Sigmoid colon (tissue), 7 donors: ENCODE measurements around the gene NKIRAS2. TPM values are rescaled to one million over a fixed set of nuclear protein-coding genes. Genes with fewer than 3 reads are reported as not detected.

Source experiments
- DNase-seq: peaks from one replicate; pipeline ENCODE4 v3.0.0-alpha.2; 2019
- H3K27ac ChIP-seq, 4 donors: fragments of 200-600 bp; sonication (generic); one replicate each; pipeline ENCODE4 v1.5.1; 2016 to 2019; ENCODE audit warnings: mild to moderate bottlenecking in 1 of 4
- H3K27me3 ChIP-seq, 3 donors: fragments of 200-600 bp; sonication (generic); one replicate each; pipeline ENCODE4 v1.5.1; 2019; ENCODE audit warnings: mild to moderate bottlenecking in 1 of 3
- H3K36me3 ChIP-seq, 4 donors: fragments of 200-600 bp; sonication (generic); one replicate each; pipeline ENCODE4 v1.5.1; 2016 to 2019
- H3K4me1 ChIP-seq, 4 donors: fragments of 200-600 bp; sonication (generic); one replicate each; pipeline ENCODE4 v1.5.1; 2017 to 2019
- H3K4me3 ChIP-seq, 4 donors: fragments of 200-600 bp; sonication (generic); one replicate each; pipeline ENCODE4 v1.5.1; 2017 to 2019; ENCODE audit warnings: mild to moderate bottlenecking in 2 of 4, moderate library complexity in 1 of 4
- H3K9me3 ChIP-seq, 4 donors: fragments of 200-600 bp in 3 of 4; sonication (generic) in 3 of 4; one replicate each; pipeline versions ENCODE4 v1.5.1 to v1.6.1; 2013 to 2019
- EP300 ChIP-seq, 4 donors: sonication (generic); formaldehyde crosslinking; IDR thresholded peaks; one replicate each; pipeline ENCODE4 v1.6.1; 2017; ENCODE audit warnings: antibody characterized with exemption in 4 of 4
- POLR2A ChIP-seq, 2 donors: fragments of 450-650 bp; IDR thresholded peaks; one replicate each; pipeline ENCODE4 v1.6.1; 2016; ENCODE audit warnings: antibody characterized with exemption in 2 of 2, mild to moderate bottlenecking in 2 of 2, moderate library complexity in 2 of 2
- POLR2AphosphoS5 ChIP-seq, 4 donors: sonication (generic); formaldehyde crosslinking; IDR thresholded peaks; one replicate each; pipeline ENCODE4 v1.6.1; 2017; ENCODE audit warnings: antibody characterized with exemption in 4 of 4
- WGBS, 2 donors: extraction: QIAGEN DNeasy Blood & Tissue Kit; methylation state at CpG; one replicate each; pipeline ENCODE4 v1.1.7; 2013; 5-methylcytosine and 5-hydroxymethylcytosine counted together
- intact Hi-C: fragments of 100-400 bp; cut with DNase I; formaldehyde crosslinking; loops from one replicate; pipeline ENCODE4 v1.15.1; 2023
- polyA plus RNA-seq, 3 donors: library from polyadenylated mRNA; stranded (reverse); fragments of 200-250 nt; gene quantifications; one replicate each; pipeline ENCODE4 v1.2.3, GENCODE V29; 2013
- total RNA-seq, 4 donors: library from RNA; depleted of rRNA; stranded (reverse); fragments of >200 nt; gene quantifications; one replicate each; pipeline ENCODE4 v1.1.0, GENCODE V29; 2016
- TF ChIP-seq, protein P1 (sequence below), 4 experiments: fragments of 450-650 bp in 3 of 4; fragments of 200-600 bp in 1 of 4; IDR thresholded peaks; one replicate each; pipeline ENCODE4 v1.5.1; 2016 to 2019; ENCODE audit warnings: antibody characterized with exemption in 4 of 4, mild to moderate bottlenecking in 3 of 4, moderate library complexity in 2 of 4
- donor health status: healthy with polysubstance abuse.
- donor health status: Bipolar disorder and iron deficiency.
- donor health status: healthy.

NKIRAS2 gene
- total and polyA plus RNA-seq, 7 donors, result 28.5 to 35.4 (median 32.6) TPM

DNA sequence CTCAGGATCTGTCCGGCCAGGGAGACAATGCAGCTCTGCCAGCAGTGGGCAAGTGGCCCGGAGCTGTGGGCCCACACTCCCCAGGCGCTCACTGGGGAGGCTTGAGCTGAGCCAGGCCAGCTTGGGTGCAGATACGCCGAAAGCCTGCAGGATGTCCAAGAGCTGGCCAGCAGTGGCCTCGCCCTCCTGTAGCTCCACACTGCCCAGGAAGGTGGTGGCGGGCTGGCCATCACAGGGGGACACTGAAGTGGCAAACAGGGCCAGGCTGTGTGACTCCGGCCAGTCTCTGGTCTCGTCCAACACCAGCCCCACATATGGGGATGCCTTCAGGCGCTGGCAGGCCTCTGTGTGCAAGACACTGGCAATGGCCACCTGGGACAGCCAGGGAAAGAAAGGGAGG, 20.9 kb downstream of the NKIRAS2 start:
- no peak overlapping the region for H3K27ac ChIP-seq
- TF ChIP-seq EP300 (IDR thresholded peaks at IDR 0.05), result no peak
- no peak for TF ChIP-seq POLR2AphosphoS5 (IDR thresholded peaks at IDR 0.05)
- no peak for DNase-seq

DNA sequence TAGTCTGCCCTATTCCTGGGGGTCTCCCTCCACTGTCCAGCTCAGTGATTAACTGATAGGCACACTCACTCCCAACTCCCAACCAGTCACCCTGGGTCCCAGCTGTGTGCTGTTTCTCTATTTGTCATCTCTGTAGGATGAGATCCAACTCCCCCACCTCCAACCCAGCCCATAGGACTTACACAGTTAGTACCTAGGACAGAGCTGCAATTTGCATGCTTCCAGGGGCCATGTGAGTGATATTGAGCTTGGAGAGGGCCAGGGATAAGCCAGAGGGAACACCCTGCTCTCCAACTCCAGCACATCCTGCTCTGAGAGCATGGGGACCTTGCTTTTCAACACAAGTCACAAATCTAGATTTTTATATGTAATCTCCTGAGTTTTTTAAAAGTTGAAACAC, 21.7 kb downstream of the NKIRAS2 start:
- H3K27ac ChIP-seq, result no peak overlapping the region
- TF ChIP-seq POLR2AphosphoS5 (IDR thresholded peaks at IDR 0.05), result no peak
- TF ChIP-seq, protein P1, sequence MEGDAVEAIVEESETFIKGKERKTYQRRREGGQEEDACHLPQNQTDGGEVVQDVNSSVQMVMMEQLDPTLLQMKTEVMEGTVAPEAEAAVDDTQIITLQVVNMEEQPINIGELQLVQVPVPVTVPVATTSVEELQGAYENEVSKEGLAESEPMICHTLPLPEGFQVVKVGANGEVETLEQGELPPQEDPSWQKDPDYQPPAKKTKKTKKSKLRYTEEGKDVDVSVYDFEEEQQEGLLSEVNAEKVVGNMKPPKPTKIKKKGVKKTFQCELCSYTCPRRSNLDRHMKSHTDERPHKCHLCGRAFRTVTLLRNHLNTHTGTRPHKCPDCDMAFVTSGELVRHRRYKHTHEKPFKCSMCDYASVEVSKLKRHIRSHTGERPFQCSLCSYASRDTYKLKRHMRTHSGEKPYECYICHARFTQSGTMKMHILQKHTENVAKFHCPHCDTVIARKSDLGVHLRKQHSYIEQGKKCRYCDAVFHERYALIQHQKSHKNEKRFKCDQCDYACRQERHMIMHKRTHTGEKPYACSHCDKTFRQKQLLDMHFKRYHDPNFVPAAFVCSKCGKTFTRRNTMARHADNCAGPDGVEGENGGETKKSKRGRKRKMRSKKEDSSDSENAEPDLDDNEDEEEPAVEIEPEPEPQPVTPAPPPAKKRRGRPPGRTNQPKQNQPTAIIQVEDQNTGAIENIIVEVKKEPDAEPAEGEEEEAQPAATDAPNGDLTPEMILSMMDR (IDR thresholded peaks at IDR 0.05), result no peak
- TF ChIP-seq EP300 (IDR thresholded peaks at IDR 0.05), result no peak
- TF ChIP-seq POLR2A (IDR thresholded peaks at IDR 0.05), result no peak
- no peaks in the 10 kb centered on the region for H3K9me3 ChIP-seq
- H3K4me1 ChIP-seq, result peaks cover 0 to 9% (median 3%) of the 10 kb centered on the region in 4 donors
- DNase-seq, result no peak
- peaks cover 7 to 26% (median 17%) of the 10 kb centered on the region in 3 donors for H3K27me3 ChIP-seq
- no peak overlapping the region for H3K4me3 ChIP-seq
- intact Hi-C loops, result no loop called here
- H3K36me3 ChIP-seq, result no peaks in the 10 kb centered on the region

More for the DNA sequence above, 20.9 kb downstream of the NKIRAS2 start:
- H3K4me3 ChIP-seq, result no peak overlapping the region
- 94 to 96% methylated on average over 10 of the region's 10 CpGs for WGBS, 2 donors
- no peaks in the 10 kb centered on the region for H3K36me3 ChIP-seq
- H3K4me1 ChIP-seq, result peaks cover 0 to 9% (median 3%) of the 10 kb centered on the region in 4 donors
- intact Hi-C loops, result no loop called here
- H3K9me3 ChIP-seq, result no peaks in the 10 kb centered on the region
- H3K27me3 ChIP-seq, result peaks cover 7 to 31% (median 19%) of the 10 kb centered on the region in 3 donors

DNA sequence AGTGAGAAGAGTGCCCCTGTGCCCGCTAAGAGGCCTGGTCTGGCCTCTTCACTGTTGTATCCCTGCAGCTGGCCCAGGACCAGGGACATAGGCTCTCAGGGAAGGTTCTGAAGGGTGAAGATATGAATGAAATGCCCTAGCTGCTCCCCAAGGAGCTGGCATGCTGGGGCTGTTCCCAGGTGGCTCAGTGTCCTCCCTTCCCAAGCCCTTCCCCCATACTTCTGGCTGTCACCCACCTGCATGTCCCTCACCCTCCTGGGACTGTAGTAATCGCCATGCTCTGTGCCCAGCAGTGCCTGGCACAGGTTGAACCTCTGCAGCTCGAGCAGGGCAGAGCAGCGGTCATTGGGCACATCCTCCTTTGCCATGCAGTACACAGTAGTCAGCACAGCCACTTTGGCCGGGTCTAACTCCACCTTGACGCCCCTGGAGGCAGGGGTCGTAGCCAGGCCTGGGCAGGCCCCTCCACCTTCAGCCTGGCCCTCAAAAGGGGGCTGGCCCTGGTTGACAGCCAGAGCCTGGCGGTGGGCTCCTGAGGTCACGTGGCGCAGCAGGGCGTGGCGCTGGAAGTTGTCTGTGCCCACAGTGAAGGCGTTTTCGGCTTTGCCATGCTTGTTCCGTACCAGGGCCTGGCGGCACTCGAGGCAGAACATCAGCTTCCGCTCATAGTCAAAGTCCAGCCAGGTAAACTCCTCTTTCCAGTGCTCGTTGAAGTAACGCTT, 22.9 kb downstream of the NKIRAS2 start:
- H3K27ac ChIP-seq, result no peak overlapping the region
- peaks cover 0 to 9% (median 3%) of the 10 kb centered on the region in 4 donors for H3K4me1 ChIP-seq
- 90 to 95% methylated on average over 20 of the region's 20 CpGs for WGBS, 2 donors
- no peaks in the 10 kb centered on the region for H3K36me3 ChIP-seq
- intact Hi-C loops, result no loop called here
- H3K9me3 ChIP-seq, result no peaks in the 10 kb centered on the region
- H3K4me3 ChIP-seq, result no peak overlapping the region
- TF ChIP-seq EP300 (IDR thresholded peaks at IDR 0.05) (no peak), POLR2A (IDR thresholded peaks at IDR 0.05) (no peak), POLR2AphosphoS5 (IDR thresholded peaks at IDR 0.05) (no peak)
- TF ChIP-seq, protein P1 (IDR thresholded peaks at IDR 0.05), result no peak
- peaks cover 7 to 14% (median 10%) of the 10 kb centered on the region in 3 donors for H3K27me3 ChIP-seq
- no peak for DNase-seq

DNA sequence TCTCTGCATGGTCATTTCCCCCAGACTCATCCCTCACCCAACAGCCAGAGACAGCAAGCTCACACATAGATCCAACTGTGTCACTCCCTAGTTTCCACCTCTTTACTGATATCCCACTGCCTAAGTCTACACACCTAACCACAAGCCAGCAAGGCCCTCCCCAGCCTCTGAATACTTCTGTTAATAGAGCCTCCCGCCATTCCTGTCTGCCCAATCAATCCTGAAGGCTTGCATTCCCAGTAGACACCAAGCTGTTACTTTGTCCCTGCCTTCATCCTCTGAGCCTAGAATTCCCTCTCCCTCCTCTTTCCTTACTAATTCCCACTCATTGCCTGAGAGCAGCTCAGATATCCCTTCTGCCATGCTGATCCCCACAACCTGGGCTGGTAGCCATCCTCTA, 25.8 kb downstream of the NKIRAS2 start:
- WGBS, 2 donors, result 89 to 96% methylated on average over 1 of the region's 1 CpG
- peaks cover 0 to under 1% (median 0%) of the 10 kb centered on the region in 3 donors for H3K27me3 ChIP-seq

DNA sequence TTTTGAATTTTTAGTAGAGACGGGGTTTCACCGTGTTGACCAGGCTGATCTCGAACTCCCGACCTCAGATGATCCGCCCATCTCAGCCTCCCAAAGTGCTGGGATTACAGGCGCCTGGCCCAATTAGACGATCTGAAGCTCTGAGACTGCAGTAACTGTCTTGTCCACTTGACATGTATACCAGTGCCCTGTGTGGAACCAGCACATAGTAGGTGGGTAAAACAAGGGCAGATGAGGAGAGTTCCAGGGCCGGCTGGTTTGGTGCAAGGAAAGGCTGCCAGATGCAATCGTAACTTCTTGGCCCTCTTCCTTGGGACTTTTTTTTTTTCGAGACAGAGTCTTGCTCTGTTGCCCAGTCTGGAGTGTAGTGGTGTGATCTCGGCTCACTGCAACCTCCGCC, 27.5 kb downstream of the NKIRAS2 start:
- no peaks in the 10 kb centered on the region for H3K36me3 ChIP-seq
- no peak overlapping the region for H3K27ac ChIP-seq
- no peak overlapping the region for H3K4me3 ChIP-seq
- WGBS, 2 donors, result 87 to 88% methylated on average over 12 of the region's 12 CpGs
- intact Hi-C loops, result no loop called here
- no peaks in the 10 kb centered on the region for H3K9me3 ChIP-seq
- TF ChIP-seq, protein P1 (IDR thresholded peaks at IDR 0.05), result no peak
- TF ChIP-seq EP300 (IDR thresholded peaks at IDR 0.05) (no peak), POLR2AphosphoS5 (IDR thresholded peaks at IDR 0.05) (no peak), POLR2A (IDR thresholded peaks at IDR 0.05) (no peak)
- H3K27me3 ChIP-seq, result peaks cover 0 to 15% (median 0%) of the 10 kb centered on the region in 3 donors
- no peak for DNase-seq
- peaks cover 0 to 16% (median 9%) of the 10 kb centered on the region in 4 donors for H3K4me1 ChIP-seq

More for the DNA sequence above, 25.8 kb downstream of the NKIRAS2 start:
- no peak for DNase-seq
- no peaks in the 10 kb centered on the region for H3K36me3 ChIP-seq
- no peak overlapping the region for H3K27ac ChIP-seq
- H3K9me3 ChIP-seq, result no peaks in the 10 kb centered on the region
- H3K4me1 ChIP-seq, result peaks cover 0 to 12% (median 6%) of the 10 kb centered on the region in 4 donors
- intact Hi-C loops, result no loop called here
- no peak for TF ChIP-seq POLR2A (IDR thresholded peaks at IDR 0.05)
- TF ChIP-seq POLR2AphosphoS5 (IDR thresholded peaks at IDR 0.05), result no peak
- TF ChIP-seq, protein P1 (IDR thresholded peaks at IDR 0.05), result no peak
- no peak for TF ChIP-seq EP300 (IDR thresholded peaks at IDR 0.05)
- H3K4me3 ChIP-seq, result no peak overlapping the region
